ENCODE results near the gene RTN4R. TPM values are rescaled to one million over a fixed set of nuclear protein-coding genes. Genes with fewer than 3 reads are reported as not detected.
"Not testable (repeated sequence)": the region's sequence is repeated elsewhere in the genome, so short reads cannot be mapped to it uniquely, and the experiment has no call there.

The RTN4R gene
- total and polyA plus RNA-seq, 11 donors = 0.53 to 2.6 (median 1.4) TPM

DNA sequence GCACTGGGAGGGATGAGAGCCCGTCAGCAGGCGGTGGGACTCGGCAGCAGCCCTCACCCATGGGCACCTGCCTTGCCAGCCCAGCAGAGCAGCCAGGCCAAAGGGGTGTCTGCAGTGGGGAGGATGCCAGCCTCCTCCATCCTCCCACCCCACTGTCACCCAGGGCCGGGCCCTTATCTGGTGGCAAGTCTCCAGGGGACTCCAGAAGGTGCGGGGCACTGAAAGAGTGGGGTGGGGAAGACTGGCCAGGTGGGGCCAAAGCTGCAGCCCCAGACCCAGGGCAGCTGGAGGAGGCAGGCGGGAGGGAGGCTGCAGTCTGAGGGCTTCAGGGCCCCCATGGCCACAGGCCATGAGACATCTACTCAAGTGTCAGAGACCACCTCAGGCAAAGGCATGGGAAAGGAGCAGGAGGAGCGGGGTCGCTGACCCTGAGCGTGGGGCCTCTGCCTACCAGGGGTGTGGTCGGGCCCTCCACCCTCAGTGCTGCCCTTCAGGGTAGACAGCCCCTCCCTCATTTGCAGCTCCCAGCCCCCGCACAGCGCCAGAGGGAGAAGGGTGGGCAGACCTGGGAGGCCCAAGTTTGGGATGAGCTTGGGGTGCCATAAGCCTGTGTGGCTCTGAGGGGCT lies 48.2 kb upstream of the RTN4R start:
- Histone ChIP-seq H3K27me3 (no peaks in the 10 kb centered on the region), H3K27ac (no peak overlapping the region), H3K36me3 (peaks cover 0 to 9% (median 3%) of the 10 kb centered on the region in 9 donors), H3K4me1 (peaks cover 0 to 46% (median 27%) of the 10 kb centered on the region in 12 donors), H3K4me3 (no peak overlapping the region), H3K9me3 (no peaks in the 10 kb centered on the region)
- 84 to 92% (median 87%) methylated on average over 9 to 12 of the region's 12 CpGs for WGBS, 4 donors
- intact Hi-C loops (cut with DNase I) = no loop called here
- no peak for TF ChIP-seq POLR2A (IDR thresholded peaks at IDR 0.05)
- ATAC-seq (no peak), DNase-seq (no peak)

DNA sequence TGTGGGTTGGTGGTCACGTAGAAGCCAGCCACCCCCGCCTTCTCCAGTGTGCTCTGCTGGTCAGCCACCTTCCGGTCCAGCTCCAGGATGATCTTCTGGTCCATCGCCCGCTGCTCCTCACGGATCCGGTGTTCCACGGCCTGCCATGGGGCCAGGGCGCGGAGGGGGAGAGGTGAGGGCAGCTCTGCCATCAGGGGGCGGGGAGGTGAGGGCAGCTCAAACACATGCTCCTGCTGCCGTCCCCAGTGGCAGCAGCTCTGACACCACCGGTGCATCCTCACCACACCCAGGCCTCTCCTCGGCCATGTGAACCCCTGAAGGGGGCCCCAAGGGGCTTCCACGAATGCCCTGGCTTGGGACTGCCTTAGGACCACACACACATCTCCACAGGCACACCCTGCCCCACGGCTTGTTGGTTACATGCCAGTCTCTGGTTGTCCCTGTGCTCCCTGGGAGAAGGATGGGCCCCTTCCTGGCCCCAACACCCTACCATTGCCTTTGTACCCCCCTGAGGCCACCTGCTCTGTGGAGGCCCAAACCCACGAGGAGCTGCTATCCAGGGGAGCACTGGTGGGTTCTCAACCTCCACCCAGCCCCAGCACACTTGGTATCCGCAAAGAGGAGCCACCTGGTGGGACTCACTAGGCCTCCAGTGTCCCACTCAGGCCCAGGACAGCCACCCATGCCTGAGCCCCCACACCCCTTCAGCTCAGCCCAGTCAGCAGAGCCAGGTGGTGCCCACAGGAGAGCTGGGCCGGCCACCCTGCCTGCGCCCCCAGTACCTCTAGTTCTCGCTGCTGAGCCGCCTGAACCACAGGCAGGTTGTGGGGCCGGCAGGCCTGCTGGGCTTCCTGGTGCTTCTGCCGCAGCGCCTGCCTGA lies 47.5 kb upstream of the RTN4R start:
- peaks cover 0 to 39% (median 23%) of the 10 kb centered on the region in 12 donors for H3K4me1 ChIP-seq
- H3K9me3 ChIP-seq = no peaks in the 10 kb centered on the region
- TF ChIP-seq, protein P1, sequence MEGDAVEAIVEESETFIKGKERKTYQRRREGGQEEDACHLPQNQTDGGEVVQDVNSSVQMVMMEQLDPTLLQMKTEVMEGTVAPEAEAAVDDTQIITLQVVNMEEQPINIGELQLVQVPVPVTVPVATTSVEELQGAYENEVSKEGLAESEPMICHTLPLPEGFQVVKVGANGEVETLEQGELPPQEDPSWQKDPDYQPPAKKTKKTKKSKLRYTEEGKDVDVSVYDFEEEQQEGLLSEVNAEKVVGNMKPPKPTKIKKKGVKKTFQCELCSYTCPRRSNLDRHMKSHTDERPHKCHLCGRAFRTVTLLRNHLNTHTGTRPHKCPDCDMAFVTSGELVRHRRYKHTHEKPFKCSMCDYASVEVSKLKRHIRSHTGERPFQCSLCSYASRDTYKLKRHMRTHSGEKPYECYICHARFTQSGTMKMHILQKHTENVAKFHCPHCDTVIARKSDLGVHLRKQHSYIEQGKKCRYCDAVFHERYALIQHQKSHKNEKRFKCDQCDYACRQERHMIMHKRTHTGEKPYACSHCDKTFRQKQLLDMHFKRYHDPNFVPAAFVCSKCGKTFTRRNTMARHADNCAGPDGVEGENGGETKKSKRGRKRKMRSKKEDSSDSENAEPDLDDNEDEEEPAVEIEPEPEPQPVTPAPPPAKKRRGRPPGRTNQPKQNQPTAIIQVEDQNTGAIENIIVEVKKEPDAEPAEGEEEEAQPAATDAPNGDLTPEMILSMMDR (IDR thresholded peaks at IDR 0.05) = no peak
- TF ChIP-seq POLR2A (IDR thresholded peaks at IDR 0.05) = no peak
- no peaks in the 10 kb centered on the region for H3K27me3 ChIP-seq
- intact Hi-C loops (cut with DNase I) = no loop called here
- H3K4me3 ChIP-seq = no peak overlapping the region
- no peak overlapping the region for H3K27ac ChIP-seq
- DNase-seq = peak in 1 of 5 donors; percentile 62
- peaks cover 0 to 9% (median 3%) of the 10 kb centered on the region in 9 donors for H3K36me3 ChIP-seq
- ATAC-seq = no peak
- WGBS, 4 donors = 85 to 94% (median 90%) methylated on average over 14 to 25 of the region's 25 CpGs

DNA sequence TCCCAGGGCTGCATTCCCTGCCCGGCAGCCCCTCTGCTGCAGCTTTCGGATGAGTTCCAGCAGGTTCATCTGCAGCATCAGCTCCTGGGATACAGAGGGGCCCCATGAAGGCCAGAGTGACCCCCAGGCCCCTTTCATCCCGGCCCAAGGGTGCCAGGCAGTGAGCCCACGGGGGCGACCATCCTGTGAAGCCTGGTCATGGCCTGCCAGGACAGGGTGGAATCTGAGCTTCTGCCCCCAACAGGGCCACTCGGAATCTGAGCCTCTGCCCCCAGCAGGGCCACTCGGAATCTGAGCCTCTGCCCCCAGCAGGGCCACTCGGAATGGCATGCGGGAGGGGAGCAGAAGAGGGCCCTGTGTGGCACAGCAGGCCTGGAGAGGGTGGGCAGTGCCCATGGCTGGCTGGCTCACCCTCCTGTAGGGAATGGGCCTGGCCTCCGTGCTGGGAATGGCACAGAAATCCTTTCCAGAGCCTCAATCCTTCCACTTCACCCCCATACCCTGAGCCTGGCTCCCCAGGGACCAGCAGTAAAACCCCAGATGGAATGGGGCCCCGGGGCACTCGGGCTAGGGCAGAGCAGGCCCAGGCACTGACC lies 46.7 kb upstream of the RTN4R start:
- H3K27me3 ChIP-seq; H3K27ac ChIP-seq; H3K36me3 ChIP-seq; H3K4me3 ChIP-seq; ATAC-seq; H3K9me3 ChIP-seq; intact Hi-C loops (cut with DNase I): not testable (repeated sequence)
- DNase-seq = peak in 1 of 5 donors; percentile 19
- WGBS, 4 donors = 88 to 96% (median 92%) methylated on average over 5 to 12 of the region's 12 CpGs
- H3K4me1 ChIP-seq = peaks cover 0 to 37% (median 22%) of the 10 kb centered on the region in 12 donors

DNA sequence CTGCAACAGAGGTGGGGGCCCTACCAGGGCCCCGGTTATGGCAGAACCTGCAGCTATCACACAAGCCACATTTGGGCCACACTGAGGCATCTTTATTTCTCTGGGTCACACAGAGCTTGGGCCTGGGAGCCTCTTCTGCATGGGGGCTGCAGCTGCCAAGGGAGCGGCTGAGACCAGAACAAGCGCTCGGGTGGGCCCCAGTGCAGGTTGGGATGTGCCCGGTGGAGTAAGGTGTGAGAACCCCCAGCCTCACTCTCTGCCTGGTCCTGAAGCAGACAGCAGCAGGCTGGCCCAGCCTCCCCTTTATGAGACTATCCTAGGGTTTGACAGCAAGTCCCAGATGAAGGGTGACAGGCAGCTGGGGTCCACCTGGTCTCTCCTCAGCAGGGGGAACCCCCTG lies 46.1 kb upstream of the RTN4R start:
- H3K27ac ChIP-seq; ATAC-seq; intact Hi-C loops (cut with DNase I); H3K4me3 ChIP-seq; H3K9me3 ChIP-seq; H3K36me3 ChIP-seq; H3K27me3 ChIP-seq; DNase-seq: not testable (repeated sequence)
- peaks cover 0 to 33% (median 21%) of the 10 kb centered on the region in 12 donors for H3K4me1 ChIP-seq
- WGBS, 4 donors = 87 to 90% methylated on average over 5 of the region's 5 CpGs; no CpG with 5 or more reads in 2 of the 4 donors

DNA sequence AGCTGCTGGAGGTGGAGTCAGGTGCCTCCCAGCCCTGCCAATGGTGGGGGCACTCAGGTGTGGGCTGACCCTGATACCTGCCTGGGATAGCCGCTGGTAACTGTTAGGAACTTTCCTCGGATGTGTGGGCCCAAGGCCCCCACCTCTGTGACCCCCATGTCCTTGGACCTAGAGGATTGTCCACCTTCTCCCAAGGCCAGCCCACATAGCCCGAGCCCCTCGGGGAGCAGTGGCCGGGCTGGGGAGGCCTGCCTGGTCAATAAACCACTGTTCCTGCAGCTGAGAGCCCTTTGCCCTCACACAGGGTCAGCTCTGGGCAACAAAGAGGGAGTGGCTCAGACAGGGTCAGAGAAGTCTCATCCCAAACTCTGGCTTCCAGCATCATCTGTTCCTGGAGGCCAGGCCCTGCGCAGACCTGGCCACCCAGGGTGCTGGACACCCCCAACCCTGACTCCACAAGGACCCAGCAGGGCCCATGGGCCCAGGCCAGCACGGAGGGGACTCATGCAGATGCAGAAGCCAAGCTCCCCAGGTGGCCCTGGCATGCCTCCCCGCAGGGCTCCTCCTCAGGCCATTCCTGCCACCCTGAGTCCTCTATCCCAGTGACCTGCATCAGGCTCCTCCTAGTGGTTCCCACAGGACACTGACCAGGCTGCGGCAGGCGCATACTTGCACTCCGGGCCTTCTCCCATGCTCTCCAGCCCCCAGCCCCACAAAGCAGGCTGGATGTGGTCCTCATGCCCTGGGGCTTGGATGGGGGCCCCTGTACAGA lies 45.4 kb upstream of the RTN4R start:
- DNase-seq; H3K36me3 ChIP-seq; H3K27ac ChIP-seq; intact Hi-C loops (cut with DNase I); H3K4me3 ChIP-seq; H3K9me3 ChIP-seq; H3K27me3 ChIP-seq: not testable (repeated sequence)
- peaks cover 0 to 26% (median 14%) of the 10 kb centered on the region in 12 donors for H3K4me1 ChIP-seq
- 57 to 81% (median 74%) methylated on average over 3 to 11 of the region's 11 CpGs for WGBS, 4 donors
- ATAC-seq = peak in 1 of 4 donors; percentile 12
